ENCODE results near the gene CPSF7.
A peak's percentile ranks its signal among the peaks of the same experiment; 100 is the strongest.
"Not testable (repeated sequence)": the region's sequence is repeated elsewhere in the genome, so short reads cannot be mapped to it uniquely, and the experiment has no call there.

CPSF7 gene, protein sequence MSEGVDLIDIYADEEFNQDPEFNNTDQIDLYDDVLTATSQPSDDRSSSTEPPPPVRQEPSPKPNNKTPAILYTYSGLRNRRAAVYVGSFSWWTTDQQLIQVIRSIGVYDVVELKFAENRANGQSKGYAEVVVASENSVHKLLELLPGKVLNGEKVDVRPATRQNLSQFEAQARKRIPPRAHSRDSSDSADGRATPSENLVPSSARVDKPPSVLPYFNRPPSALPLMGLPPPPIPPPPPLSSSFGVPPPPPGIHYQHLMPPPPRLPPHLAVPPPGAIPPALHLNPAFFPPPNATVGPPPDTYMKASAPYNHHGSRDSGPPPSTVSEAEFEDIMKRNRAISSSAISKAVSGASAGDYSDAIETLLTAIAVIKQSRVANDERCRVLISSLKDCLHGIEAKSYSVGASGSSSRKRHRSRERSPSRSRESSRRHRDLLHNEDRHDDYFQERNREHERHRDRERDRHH

DNA sequence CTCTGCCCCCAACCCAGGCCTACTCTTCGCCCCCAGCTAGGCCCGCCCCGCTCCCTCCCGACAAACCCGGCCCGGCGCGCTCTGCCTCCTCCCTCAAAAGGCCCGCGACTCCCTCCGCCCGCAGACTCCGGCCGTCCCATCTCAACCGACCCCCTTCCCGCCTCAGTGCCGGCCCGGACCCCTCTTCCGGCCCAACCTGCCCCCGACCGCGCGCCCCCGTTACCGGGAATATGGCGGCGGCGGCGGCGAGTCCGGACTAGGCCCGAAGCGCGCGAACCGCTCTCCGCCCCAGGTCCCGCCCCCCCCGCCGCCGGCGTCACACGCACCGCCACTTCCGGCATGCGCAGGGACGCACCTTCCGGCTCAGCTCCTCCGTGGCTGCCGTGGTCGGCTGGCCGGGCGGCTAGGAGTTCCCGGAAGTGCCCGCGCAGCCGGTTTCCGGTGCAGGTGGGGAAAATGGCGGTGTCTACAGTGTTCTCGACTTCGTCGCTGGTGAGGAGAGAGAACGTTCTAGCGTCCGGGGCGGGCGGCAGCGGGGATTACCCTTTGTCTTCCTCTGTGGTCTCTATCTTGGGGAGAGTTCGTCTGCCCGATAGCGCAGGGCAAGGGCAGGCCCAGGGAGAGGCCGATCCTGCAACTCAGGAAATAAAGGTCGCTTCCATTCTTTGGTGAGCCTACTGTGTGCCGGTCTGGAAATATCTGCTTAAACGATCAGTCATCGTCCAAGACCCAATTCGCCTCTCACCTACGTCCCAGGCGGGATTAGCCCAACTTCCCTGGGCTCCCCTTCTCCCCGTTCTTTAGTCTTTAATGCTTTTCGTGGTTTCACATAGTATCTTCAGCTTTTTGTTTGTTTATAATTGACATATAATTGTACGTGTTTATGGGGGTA lies at the start of gene CPSF7, which contains the start of gene SDHAF2:
CPSF7 (minus strand) TSS at position 285 of the 892 bp plus-strand sequence. CDS start 740 bp downstream, outside the sequence.
SDHAF2 (plus strand) TSS at position 434 of the 892 bp plus-strand sequence; CDS start at position 457, 23 bp downstream.
- DNase-seq = peak; percentile 98

DNA sequence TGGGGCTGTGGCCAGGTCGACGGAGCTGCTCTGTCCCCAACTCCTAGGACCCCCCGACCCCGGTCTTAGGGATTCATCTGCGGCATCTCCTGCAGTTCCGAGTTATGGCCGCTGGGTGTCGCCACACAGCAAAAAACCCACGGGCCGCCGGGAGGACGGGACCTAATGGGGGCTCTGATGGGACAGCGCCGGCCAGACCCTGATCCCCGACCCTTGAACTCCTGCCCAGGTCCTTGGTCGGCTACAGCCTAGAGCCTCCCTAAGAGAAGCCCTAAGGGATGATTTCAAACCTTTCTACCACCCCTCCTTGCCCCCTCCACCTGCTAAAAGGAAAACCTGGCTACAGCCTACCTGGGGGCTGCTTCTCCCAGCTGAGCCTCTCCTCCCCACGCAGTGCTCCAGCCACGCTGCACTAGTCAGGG lies 48.0 kb upstream of the CPSF7 start:
- peak; percentile 58 for DNase-seq

DNA sequence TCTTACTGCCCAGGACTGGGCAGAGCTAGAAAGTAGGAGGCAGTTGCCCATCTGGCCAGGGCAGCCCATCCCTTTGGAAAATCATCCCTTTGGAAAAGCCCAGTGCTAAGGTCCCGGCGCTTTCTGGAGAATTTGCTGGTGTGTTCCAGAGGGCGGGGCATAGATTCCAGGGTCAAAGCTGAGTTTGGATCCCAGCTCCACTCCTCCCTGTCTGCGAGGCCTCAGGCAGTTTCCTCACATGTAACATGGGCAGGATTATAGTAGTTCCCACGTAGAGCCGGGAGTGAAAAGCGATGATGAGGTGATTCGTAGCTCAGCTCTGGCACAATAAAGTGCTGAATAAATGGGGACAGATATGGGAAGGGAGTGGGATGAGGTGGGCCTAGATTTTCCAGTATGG lies 47.4 kb upstream of the CPSF7 start:
- no peak for DNase-seq

DNA sequence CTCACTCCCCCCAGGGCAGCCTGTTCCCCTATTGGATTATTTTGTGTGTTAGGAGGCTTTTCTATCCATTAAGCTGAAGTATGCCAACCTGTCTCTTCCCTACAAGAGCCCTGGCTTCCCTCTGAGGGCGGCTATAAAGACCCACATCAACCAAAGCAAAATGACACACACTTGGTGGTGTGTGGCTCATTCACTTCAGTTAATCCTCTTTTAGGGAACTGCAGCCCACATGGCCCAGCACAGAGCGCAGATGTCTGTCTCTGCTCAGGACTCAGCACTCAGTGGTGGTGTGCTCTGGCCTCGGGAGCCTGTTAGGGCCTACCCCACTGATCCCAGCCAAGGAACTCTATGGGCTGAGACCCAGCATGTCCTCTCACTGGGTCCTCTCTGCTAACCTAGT lies 46.6 kb upstream of the CPSF7 start:
- no peak for DNase-seq

DNA sequence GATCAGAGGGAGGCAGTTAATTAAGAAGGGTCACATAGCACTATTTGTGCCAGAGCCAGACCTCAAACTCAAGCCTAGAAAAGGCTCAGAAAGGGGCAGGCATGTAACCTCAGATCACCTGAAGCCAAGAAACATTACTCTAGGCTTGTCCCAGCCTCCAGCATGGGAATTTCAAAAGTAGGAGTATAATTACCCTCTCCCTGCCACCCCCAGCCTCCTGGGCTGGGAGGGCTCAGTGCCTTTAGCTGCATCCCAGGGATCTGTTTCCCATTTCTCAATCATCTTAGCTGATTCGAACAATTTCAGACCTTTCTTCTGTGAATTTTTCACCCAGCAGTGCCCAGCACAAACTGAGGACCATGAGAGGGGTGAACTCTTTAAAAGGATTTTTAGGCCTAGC lies 45.7 kb upstream of the CPSF7 start:
- no peak for DNase-seq

DNA sequence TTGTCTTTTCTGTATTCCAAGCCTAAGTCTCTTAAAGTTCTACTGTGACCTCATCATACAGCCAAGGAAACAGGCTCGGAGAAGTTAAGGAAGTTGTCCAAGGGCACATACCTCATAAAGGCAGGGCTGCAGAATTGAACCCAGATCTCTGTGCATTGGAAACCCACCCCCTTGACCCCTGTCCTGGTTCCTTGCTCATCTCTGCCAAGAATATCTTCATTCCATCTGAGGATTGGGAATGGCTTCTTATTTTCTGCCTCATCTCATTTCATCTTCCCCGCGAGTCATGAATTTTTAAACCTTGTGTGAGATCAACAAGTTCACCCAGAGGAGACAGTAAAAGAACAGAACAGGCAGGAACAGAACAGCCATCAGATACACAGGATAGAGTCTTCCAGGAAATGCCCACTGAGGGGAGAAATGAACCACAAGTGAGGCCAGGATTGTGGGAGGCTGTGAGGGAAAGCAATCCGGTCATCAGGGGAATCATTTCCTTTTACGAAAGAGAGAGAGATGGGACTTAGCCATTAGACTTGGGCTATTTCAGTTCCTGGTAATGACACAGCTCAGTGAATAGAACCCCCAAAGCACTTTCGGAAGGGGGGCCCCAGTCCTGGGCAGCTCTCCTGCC lies 44.4 kb upstream of the CPSF7 start:
- no peak for DNase-seq

DNA sequence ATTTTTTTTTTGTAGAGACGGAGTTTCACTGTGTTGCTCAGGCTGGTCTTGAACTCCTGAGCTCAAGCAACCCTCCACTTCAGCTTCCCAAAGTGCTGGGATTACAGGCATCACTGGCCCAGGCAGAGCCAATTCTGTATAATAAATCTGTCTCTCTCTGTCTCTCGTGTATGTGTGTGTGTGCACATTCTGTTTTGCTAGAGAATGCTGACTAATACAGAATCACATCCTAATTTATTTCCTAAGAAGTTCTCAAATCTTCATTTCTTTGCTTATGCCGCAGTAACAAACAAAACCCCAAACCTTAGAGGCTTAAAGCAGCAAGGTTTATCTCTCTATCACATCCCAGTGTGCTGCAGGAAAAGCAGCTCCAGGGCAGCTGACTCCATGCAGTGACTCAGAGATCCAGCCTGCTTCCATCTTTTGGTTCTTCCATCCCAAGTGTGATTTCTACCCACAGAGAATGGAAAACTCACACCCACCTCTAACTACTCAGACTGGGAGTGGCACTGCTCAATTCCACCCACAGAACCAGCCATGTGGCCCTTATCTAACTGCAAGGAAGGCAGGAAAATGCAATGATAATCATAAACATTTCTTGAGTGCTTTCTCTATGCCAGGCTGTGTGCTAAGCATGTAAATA lies 43.7 kb upstream of the CPSF7 start:
- no peak for DNase-seq

DNA sequence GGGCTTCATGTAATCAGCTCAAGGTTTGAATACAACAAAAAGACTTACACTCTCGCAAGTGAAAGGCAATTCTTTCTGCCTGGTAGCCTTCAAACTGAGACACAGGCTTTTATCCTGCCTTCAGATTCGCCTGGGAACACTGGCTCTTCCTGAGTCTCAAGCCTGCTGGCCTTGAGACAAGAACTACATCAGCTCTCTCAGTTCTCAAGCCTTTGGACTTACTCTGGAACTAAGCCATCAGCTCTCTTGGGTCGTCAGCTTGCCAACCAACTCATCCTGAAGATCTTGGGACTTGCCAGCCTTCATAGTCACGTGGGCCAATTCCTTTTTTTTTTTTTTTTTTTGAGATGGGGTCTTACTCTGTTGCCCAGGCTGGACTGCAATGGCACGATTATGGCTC lies 43.1 kb upstream of the CPSF7 start:
- DNase-seq = no peak

DNA sequence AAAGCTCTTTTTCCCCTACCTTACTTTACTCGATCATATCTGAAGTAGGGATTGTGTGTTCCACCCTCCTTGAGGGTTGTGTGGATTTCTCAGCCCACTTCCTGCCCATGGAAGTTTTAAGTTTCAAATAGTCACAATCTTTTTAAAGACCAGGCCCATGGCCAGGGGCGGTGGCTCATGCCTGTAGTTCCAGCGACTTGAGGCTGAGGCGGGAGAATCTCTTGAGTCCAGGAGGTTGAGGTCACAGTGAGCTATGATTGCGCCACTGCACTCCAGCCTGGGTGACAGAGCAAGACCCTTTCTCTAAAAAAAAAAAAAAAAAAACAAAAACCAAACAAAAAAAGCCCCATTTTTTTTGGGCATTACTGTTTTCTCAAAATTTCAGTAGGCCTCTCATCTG lies 42.5 kb upstream of the CPSF7 start:
- DNase-seq = no peak

DNA sequence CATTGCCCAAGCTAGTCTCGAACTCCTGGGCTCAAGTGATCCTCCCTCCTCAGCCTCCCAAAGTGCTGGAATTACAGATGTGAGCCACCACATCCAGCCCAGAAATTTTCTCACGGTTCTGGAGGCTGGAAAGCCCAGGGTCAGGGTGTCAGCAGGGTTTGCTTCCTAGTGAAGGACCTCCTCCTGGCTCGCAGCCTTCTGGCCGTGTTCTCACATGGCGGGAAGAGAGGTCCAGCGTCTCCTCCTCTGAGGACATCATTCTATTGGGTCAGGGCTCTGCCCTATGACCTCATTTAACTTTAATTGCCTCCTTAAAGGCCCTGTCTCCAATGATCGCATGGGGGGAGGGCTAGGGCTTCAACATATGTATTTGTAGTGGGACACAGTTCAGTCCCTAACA lies 38.2 kb upstream of the CPSF7 start:
- no peak for DNase-seq

DNA sequence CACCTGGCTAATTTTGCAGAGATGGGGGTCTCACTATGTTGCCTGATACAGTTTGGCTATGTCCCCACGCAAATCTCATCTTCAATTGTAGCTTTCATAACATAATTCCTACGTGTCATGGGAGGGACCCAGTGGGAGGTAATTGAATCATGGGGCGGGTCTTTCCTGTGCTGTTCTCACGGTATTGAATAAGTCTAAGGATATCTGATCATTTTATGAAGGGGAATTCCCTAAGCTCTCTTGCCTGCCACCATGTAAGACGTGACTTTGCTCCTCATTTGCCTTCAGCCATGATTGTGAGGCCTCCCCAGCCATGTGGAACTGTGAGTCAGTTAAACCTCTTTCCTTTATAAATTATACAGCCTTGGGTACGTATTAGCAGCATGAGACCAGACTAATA lies 37.8 kb upstream of the CPSF7 start:
- not testable (repeated sequence) for DNase-seq

DNA sequence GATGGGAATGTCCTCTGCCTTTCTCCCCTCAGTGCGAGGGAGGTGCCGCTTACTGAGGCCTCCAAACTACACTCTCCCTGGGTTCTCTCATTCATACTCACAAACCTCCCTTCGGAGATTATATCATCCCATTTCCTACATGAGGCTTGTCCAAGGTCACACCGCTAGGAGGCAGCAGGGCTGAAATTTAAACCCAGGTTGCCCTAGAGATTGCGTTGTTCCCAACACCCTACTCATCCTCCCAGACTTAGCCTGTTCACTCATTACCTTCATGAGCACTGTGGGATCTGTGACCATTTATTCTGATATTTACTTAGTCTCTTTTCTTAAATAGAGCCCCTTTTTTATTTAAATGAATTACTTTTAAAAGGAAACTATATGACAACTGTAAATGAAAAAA lies 31.2 kb upstream of the CPSF7 start:
- DNase-seq = no peak

DNA sequence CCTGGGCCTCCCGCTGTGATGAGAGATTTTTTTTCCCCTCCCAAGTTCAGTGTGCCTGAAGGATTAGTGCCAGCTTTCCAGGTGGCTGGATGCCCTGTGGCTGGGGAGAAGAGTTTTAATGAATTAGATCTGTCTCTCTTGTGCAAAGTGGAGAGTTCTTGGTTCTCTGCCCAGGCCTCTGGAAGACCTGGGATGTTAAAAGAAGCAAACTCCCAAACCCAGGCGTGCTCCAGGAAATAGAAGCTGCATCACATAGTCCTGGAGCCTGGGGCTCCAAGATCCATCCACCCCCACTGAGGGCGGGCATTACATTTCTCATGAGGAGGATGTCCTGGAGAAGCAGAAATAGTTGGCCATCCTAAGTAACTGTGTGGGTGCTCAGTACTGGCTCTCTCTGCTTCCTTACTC lies 30.7 kb upstream of the CPSF7 start:
- no peak for DNase-seq

DNA sequence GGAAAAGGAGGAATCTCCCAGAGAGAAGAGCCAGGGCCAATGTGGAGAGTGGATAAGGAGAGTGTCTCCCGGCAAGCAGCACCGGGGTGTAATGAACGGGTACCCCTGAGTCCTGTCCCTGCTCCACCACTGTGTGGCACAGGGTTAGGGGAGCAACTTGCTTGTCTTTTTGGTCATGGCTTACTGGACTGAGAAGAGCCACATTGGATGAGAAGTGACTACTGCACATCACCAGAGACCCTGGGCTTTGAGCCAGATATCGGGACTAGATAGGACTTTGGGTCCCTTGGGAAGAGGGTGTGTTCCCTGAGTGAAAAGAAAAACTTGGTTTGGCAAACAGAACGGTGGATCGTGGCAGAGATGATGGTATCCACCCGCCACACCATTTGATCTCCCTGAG lies 24.7 kb upstream of the CPSF7 start:
- no peak for DNase-seq

DNA sequence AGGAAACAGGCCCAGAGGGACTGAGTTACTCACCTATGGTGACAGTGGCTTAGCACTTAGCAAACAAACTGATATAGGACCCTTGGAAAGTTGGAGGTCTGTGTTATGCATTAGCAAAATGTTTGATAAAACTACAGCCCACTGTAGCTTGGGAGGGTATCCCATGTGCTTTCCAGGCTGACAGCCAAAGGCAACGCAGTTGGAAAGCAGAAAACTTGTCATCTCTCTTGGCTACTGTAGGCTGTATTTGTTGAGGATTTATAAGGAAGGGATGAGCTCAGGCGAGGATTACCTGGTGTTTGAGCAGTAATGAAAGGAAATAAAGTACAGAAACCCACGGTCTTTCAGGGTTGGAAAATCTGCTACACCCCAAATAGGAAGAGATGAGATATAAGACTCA lies 23.9 kb upstream of the CPSF7 start:
- no peak for DNase-seq

DNA sequence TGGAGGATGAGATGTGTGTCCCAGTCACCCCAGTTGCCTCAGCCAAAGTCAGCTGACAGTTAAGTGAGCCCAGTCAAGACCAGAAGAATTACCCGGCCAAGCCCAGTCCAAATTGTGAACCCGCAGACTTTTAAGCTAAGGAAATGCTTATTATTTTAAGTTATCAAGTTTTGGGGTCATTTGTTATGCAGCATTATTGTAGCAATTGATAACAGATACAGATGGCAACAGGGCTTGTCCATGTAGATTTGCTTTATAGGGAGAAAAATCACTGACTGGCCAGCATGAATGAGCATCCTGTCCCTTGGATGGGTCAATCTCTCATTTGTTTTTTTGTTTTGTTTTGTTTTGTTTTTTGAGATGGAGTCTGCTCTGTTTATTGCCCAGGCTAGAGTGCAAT lies 23.1 kb upstream of the CPSF7 start:
- DNase-seq = no peak

DNA sequence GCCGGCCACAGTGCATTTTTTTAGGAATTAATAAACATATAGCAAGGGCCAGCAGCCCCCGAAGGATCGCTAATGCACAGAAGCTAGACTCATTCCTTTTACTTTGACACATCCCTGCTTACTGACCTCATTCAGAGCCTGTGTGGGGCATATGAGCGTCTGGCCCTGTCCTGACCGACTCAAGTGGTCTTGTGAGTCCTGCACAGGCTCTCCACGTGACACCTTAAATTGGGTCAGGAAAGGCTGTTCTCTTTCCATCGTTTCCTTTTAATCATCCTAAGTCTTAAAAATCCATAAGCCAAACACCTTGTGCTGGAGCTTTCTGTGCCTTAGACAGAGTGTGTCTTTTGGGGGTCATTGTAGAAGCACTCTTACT lies 18.8 kb upstream of the CPSF7 start:
- no peak for DNase-seq

DNA sequence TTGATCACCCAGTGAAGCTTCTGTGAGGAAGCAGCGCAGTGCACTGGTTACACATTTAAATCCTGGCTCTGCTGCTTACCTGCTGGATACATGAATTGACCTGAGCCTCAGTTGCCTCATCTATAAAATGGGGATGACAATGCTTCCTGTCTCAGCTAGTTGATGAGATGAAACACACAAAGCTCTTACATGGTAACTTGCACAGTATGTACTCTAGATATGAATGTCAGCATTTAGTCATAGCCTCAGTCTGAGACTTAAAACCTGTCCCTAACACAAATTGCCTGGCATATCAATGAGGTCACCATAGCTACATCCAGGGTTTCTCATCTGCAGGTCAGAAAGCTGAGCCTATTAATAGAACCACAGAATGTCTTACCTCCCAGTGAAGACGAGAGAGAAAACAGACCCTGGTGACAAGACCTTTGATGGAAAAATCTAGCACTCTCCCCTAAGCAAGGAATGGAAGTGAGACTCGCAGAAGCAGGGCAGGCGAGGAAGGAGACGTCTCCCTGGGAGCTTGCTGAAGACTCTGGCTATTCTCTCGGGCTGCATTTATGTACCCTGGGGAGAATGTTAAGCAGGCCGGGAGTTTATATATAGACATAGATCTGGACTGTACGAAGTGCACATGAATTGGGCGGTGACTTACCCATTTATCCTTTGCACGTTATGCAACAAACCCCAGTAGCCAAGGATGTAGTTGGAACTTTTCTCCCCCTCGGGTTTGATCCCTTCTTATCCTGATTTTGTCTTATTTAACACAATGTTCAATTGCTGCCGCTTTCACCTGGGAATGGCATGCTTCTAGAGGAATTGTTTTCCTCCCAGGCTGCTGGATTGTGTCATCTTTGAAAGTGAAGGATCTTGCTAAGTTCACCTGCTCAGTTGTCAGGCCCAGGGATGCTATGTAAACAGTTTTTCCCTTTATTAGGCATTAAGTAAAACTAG lies 18.1 kb upstream of the CPSF7 start:
- DNase-seq = no peak

DNA sequence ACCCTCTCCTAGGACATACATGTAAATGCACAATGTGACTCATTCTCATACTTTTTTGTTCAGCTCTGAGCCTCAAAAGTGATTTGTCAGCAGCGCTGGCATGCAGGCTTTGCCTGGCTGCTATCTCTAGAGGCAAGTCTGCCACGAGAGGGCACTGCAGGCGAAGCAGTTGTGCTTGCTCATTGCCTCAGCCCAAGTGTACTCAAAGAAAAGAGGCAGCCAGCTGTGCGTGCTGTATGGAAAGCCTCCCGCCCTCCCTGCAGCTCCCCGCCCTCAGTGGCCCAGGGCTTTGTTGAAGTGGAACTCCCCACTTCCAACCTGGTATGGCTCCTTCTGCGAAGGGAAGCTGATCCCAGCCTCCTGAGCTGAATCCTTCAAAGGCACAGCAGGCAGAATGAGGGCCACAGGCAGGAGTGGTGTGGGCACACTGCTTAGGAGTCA lies 16.5 kb upstream of the CPSF7 start:
- DNase-seq = peak; percentile 86

DNA sequence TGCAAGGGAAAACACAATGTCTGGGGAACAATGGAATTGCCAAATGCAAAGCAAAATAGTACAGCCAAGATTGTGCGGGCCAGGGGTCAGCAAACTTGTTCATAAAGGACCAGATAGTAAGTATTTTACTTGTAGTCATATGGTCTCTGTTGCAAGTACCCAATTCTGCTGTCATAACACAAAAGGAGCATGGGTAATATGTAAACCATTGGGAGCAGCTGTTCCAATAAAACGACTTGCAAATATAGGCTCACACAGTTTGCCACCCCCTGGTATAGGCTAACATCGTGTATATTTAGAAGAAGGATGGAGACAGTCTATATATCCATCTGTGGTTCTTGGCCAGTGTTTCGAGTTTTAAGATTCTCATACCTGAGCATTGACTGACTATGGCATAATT lies 15.7 kb upstream of the CPSF7 start:
- DNase-seq = no peak

DNA sequence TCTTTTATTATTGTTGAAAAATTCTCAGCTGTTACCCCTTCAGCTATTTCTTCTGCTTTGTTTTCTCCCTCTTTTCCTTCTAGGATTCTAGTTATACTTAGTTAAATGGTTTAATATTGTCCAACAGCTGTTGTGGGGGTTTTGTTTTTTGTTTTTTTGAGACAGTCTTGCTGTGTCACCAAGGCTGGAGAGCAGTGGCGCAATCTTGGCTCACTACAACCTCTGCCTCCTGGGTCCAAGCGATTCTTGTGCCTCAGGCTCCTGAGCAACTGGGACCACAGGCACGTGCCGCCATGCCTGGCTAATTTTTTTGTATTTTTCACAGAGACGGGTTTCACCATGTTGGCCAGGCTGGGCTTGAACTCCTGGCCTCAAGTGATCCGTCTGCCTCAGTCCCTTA lies 12.8 kb upstream of the CPSF7 start:
- no peak for DNase-seq

DNA sequence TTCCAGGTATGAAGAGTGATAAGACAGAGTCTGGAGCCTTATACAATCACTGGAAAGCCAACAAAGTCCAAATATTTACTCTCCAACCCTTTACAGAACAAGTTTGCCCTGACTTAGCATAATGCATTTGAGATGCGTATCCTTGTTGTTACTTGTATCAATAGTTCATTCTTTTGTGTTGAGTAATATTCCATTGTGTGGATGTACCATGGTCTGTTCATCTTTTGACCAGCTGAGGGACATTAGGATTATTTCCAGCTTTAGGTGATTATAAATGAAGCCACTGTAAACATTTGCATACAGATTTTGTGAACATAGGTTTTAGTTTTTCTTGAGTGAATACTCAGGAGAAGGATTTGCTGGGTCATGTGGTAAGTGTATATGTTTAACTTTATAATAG lies 9.8 kb upstream of the CPSF7 start:
- DNase-seq = no peak
